Suprapubic skin (tissue), 4 donors: ENCODE results near the gene R3HCC1L. TPM values are rescaled to one million over a fixed set of nuclear protein-coding genes. Genes with fewer than 3 reads are reported as not detected.

Experiments
- DNase-seq, 2 donors: peaks; one replicate each; pipeline ENCODE4 v3.0.0-alpha.2; 2019; ENCODE audit warnings: low spot score in 2 of 2
- H3K27ac ChIP-seq: fragments of 200-600 bp; sonication (generic); one replicate; pipeline ENCODE4 v1.5.1; 2019
- H3K27me3 ChIP-seq: fragments of 200-600 bp; sonication (generic); one replicate; pipeline ENCODE4 v1.5.1; 2019
- H3K36me3 ChIP-seq: fragments of 200-600 bp; sonication (generic); one replicate; pipeline ENCODE4 v1.5.1; 2019
- H3K4me1 ChIP-seq: fragments of 200-600 bp; sonication (generic); one replicate; pipeline ENCODE4 v1.5.1; 2019
- H3K4me3 ChIP-seq: fragments of 200-600 bp; sonication (generic); one replicate; pipeline ENCODE4 v1.5.1; 2019; ENCODE audit warnings: mild to moderate bottlenecking
- H3K9me3 ChIP-seq: fragments of 200-600 bp; sonication (generic); one replicate; pipeline ENCODE4 v1.5.1; 2019
- EP300 ChIP-seq: sonication (generic); formaldehyde crosslinking; IDR thresholded peaks from one replicate; pipeline ENCODE4 v1.6.1; 2017; ENCODE audit warnings: antibody characterized with exemption
- POLR2A ChIP-seq, 2 donors: fragments of 450-650 bp; IDR thresholded peaks; one replicate each; pipeline ENCODE4 v1.6.1; 2017; ENCODE audit warnings: antibody characterized with exemption in 2 of 2, mild to moderate bottlenecking in 2 of 2, moderate library complexity in 2 of 2
- POLR2AphosphoS5 ChIP-seq, 3 donors: sonication (generic); formaldehyde crosslinking; IDR thresholded peaks; one replicate each; pipeline ENCODE4 v1.6.1; 2017; ENCODE audit warnings: antibody characterized with exemption in 3 of 3
- WGBS: methylation state at CpG from one replicate; pipeline ENCODE4 v1.1.5; 2018; 5-methylcytosine and 5-hydroxymethylcytosine counted together
- total RNA-seq, 4 donors: library from RNA; depleted of rRNA; stranded (reverse); fragments of >200 nt; gene quantifications; one replicate each; pipeline ENCODE4 v1.1.0, GENCODE V29; 2016
- TF ChIP-seq, protein P1 (sequence below), 2 donors: fragments of 200-600 bp in 1 of 2; fragments of 450-650 bp in 1 of 2; sonication (generic) in 1 of 2; IDR thresholded peaks; one replicate each; pipeline ENCODE4 v1.5.1; 2016 to 2019; ENCODE audit warnings: antibody characterized with exemption in 2 of 2, mild to moderate bottlenecking in 1 of 2, moderate library complexity in 1 of 2

Gene R3HCC1L
- total RNA-seq, 4 donors from 2014 or later: 7.9 to 17.5 (median 9.7) TPM

- H3K4me3 ChIP-seq: no peak overlapping the region
- DNase-seq: peak in 1 of 2 donors; percentile 40
- 73% methylated on average over 2 of the region's 2 CpGs for WGBS
- peaks cover 35% of the 10 kb centered on the region for H3K4me1 ChIP-seq
- no peak overlapping the region for H3K27ac ChIP-seq
- H3K9me3 ChIP-seq: no peaks in the 10 kb centered on the region
- TF ChIP-seq, protein P1, sequence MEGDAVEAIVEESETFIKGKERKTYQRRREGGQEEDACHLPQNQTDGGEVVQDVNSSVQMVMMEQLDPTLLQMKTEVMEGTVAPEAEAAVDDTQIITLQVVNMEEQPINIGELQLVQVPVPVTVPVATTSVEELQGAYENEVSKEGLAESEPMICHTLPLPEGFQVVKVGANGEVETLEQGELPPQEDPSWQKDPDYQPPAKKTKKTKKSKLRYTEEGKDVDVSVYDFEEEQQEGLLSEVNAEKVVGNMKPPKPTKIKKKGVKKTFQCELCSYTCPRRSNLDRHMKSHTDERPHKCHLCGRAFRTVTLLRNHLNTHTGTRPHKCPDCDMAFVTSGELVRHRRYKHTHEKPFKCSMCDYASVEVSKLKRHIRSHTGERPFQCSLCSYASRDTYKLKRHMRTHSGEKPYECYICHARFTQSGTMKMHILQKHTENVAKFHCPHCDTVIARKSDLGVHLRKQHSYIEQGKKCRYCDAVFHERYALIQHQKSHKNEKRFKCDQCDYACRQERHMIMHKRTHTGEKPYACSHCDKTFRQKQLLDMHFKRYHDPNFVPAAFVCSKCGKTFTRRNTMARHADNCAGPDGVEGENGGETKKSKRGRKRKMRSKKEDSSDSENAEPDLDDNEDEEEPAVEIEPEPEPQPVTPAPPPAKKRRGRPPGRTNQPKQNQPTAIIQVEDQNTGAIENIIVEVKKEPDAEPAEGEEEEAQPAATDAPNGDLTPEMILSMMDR (IDR thresholded peaks at IDR 0.05): no peak
- TF ChIP-seq POLR2A (IDR thresholded peaks at IDR 0.05) (no peak), EP300 (no peak), POLR2AphosphoS5 (IDR thresholded peaks at IDR 0.05) (no peak)
- no peaks in the 10 kb centered on the region for H3K36me3 ChIP-seq
- peaks cover 4% of the 10 kb centered on the region for H3K27me3 ChIP-seq
Measured at GRCh38 chr10:98270786-98271185, 136.3 kb downstream of the R3HCC1L start.

- DNase-seq: peak in 1 of 2 donors; percentile 70
- Histone ChIP-seq H3K4me1 (peaks cover 28% of the 10 kb centered on the region), H3K27me3 (no peaks in the 10 kb centered on the region), H3K27ac (no peak overlapping the region), H3K9me3 (no peaks in the 10 kb centered on the region), H3K36me3 (no peaks in the 10 kb centered on the region), H3K4me3 (no peak overlapping the region)
- TF ChIP-seq, protein P1 (IDR thresholded peaks at IDR 0.05): no peak
- TF ChIP-seq EP300: no peak
- TF ChIP-seq POLR2A (IDR thresholded peaks at IDR 0.05): no peak
- TF ChIP-seq POLR2AphosphoS5 (IDR thresholded peaks at IDR 0.05): no peak
- 72% methylated on average over 7 of the region's 8 CpGs for WGBS
Measured at GRCh38 chr10:98272245-98272644, 137.8 kb downstream of the R3HCC1L start.

DNA sequence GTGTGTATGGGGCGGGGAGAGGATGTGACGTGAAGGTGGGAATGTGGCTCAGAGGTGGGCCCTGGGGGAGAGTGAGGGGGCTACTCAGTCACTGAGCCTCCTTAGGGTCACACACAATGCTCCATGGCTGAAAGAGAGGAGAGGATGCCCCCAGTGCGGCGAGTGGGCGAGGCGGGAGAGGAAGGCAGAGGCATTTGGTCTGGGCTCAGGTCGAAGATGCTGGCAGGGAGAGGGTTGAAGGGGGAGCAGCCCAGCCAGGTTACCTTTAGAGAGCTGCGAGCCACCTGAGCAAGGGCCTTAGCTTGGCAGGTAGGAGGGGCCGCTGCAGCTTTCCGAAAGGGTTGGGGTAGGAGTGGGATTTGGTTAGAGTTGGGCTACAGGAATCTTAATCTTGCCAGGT lies 138.2 kb downstream of the R3HCC1L start:
- 85% methylated on average over 10 of the region's 10 CpGs for WGBS
- TF ChIP-seq, protein P1 (IDR thresholded peaks at IDR 0.05): no peak
- TF ChIP-seq POLR2AphosphoS5 (IDR thresholded peaks at IDR 0.05) (no peak), EP300 (no peak)
- peaks cover 24% of the 10 kb centered on the region for H3K4me1 ChIP-seq
- peak in 1 of 2 donors; percentile 71 for DNase-seq
- H3K9me3 ChIP-seq: no peaks in the 10 kb centered on the region
- no peaks in the 10 kb centered on the region for H3K36me3 ChIP-seq
- no peak overlapping the region for H3K4me3 ChIP-seq
- H3K27ac ChIP-seq: no peak overlapping the region
- no peaks in the 10 kb centered on the region for H3K27me3 ChIP-seq

DNA sequence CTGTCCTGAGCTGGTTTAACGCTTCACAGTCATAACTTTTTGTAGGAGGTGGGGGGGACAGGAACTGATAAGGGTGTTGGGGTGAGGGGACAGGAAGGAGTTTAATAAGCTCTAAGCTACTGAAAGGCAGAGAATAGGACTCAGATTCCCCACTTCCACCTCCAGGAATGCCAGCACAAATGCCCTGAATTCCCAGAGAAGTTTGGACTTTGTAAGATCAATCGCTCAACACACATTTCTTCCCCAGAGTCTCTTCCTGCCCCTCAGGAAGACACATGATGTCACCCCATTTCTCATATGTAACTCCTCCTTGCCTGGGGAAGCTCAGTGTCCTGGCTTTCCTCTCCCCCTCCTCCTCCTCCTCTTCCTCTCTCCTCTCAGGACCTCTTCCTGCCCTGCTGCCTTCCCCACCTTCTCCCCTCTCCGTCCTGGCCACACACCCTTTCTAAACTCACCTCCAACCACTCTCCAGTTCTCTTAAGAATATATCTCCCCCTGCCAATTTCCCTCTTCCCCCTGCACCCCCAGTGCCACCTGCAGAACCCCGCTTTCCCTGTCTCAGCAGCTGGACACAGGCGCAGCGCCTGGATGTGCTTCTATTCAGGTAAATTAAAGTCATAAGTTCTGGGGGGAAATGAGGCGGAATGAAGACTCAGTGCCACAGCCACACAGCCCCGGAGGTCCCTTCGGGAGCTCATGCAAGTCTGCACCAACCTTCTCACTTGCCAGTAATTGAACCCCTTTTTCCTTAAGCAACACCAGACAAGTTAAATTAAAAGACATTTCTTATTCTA lies 138.8 kb downstream of the R3HCC1L start:
- Histone ChIP-seq H3K27ac (no peak overlapping the region), H3K36me3 (no peaks in the 10 kb centered on the region), H3K27me3 (no peaks in the 10 kb centered on the region), H3K4me3 (no peak overlapping the region), H3K4me1 (peaks cover 19% of the 10 kb centered on the region), H3K9me3 (no peaks in the 10 kb centered on the region)
- TF ChIP-seq EP300 (no peak), POLR2A (IDR thresholded peaks at IDR 0.05) (no peak), POLR2AphosphoS5 (IDR thresholded peaks at IDR 0.05) (no peak)
- TF ChIP-seq, protein P1 (IDR thresholded peaks at IDR 0.05): no peak
- peak in 1 of 2 donors; percentile 65 for DNase-seq
- WGBS: 87% methylated on average over 9 of the region's 9 CpGs

GRCh38 chr10:98274562-98274961 lies 140.1 kb downstream of the R3HCC1L start:
- no peaks in the 10 kb centered on the region for H3K9me3 ChIP-seq
- H3K4me3 ChIP-seq: no peak overlapping the region
- H3K27me3 ChIP-seq: no peaks in the 10 kb centered on the region
- H3K4me1 ChIP-seq: peaks cover 6% of the 10 kb centered on the region
- H3K36me3 ChIP-seq: no peaks in the 10 kb centered on the region
- no peak for DNase-seq
- TF ChIP-seq EP300 (no peak), POLR2AphosphoS5 (IDR thresholded peaks at IDR 0.05) (no peak), POLR2A (IDR thresholded peaks at IDR 0.05) (no peak)
- TF ChIP-seq, protein P1 (IDR thresholded peaks at IDR 0.05): no peak
- 94% methylated on average over 3 of the region's 3 CpGs for WGBS
- H3K27ac ChIP-seq: no peak overlapping the region
